Activated naive CD4-positive, alpha-beta T cell treated with anti-CD3 and anti-CD28 coated beads, Interleukin-2, amount 10 ng/mL, durations not matched to agents 7 days and 5 days (primary cell): ENCODE results near the gene STAG1.

ENCODE experiments used
- CTCF ChIA-PET: fragments of 350-600 bp; sonication (Branson Sonifier 250); formaldehyde crosslinking; loops from one replicate; lab custom pipeline; 2021; ENCODE audit warnings: antibody characterized with exemption; lab: Charles Lee
- DNase-seq: peaks from one replicate; pipeline ENCODE4 v3.0.0-alpha.2; 2020
- H3K27ac Mint-ChIP-seq: one replicate; pipeline ENCODE4 v1.8.0; 2021; ENCODE audit warnings: mild to moderate bottlenecking, moderate library complexity, mixed read lengths
- H3K27me3 Mint-ChIP-seq: one replicate; pipeline ENCODE4 v1.8.0; 2021; ENCODE audit warnings: mild to moderate bottlenecking, mixed read lengths
- H3K36me3 Mint-ChIP-seq: one replicate; pipeline ENCODE4 v1.8.0; 2021; ENCODE audit warnings: mixed read lengths
- H3K4me1 Mint-ChIP-seq: one replicate; pipeline ENCODE4 v1.8.0; 2021; ENCODE audit warnings: mixed read lengths
- H3K4me3 Mint-ChIP-seq: one replicate; pipeline ENCODE4 v1.8.0; 2021; ENCODE audit warnings: mild to moderate bottlenecking, moderate library complexity, mixed read lengths
- H3K9me3 Mint-ChIP-seq: one replicate; pipeline ENCODE4 v1.8.0; 2021; ENCODE audit warnings: mixed read lengths

Gene STAG1

GRCh38 chr3:136437043-136437442 lies 315.1 kb downstream of the STAG1 start:
- Mint-ChIP-seq H3K36me3 (peaks cover 17% of the 10 kb centered on the region), H3K9me3 (no peaks in the 10 kb centered on the region), H3K4me3 (no peak overlapping the region), H3K27me3 (no peaks in the 10 kb centered on the region), H3K4me1 (no peaks in the 10 kb centered on the region), H3K27ac (no peak overlapping the region)
- no peak for DNase-seq
- CTCF ChIA-PET: no interaction called here

DNA sequence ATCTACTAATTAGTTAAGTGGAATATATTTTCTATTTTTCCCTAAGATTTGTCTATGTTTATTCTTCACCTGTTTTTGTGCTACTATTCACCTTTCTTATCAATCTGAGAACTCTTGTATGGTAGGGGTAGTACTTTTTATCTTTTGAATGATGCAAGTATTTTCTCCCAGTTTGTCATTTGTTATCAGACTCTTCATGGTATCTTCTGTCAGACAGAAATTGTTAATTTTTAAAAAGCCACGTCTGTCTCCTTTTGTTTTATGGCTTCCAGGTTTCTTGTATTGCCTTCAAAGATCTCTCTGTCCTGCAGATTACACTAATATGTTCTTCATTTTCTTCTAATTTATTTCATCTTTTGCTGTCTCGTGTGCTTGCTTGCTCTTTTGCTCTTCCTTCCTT lies 317.7 kb downstream of the STAG1 start:
- no peak overlapping the region for H3K27ac Mint-ChIP-seq
- no peak for DNase-seq
- H3K4me3 Mint-ChIP-seq: no peak overlapping the region
- H3K36me3 Mint-ChIP-seq: peaks cover 12% of the 10 kb centered on the region
- no peaks in the 10 kb centered on the region for H3K9me3 Mint-ChIP-seq
- no peaks in the 10 kb centered on the region for H3K27me3 Mint-ChIP-seq
- H3K4me1 Mint-ChIP-seq: no peaks in the 10 kb centered on the region
- CTCF ChIA-PET: no interaction called here

- Mint-ChIP-seq H3K27ac (no peak overlapping the region), H3K4me3 (no peak overlapping the region), H3K9me3 (no peaks in the 10 kb centered on the region), H3K36me3 (peaks cover 16% of the 10 kb centered on the region), H3K4me1 (no peaks in the 10 kb centered on the region), H3K27me3 (no peaks in the 10 kb centered on the region)
- no peak for DNase-seq
- CTCF ChIA-PET: no interaction called here
These were observed 319.5 kb downstream of the STAG1 start for GRCh38 chr3:136432685-136433084.

- H3K27ac Mint-ChIP-seq: no peak overlapping the region
- no peak for DNase-seq
- peaks cover 21% of the 10 kb centered on the region for H3K36me3 Mint-ChIP-seq
- no peaks in the 10 kb centered on the region for H3K4me1 Mint-ChIP-seq
- no peak overlapping the region for H3K4me3 Mint-ChIP-seq
- CTCF ChIA-PET: no interaction called here
- no peaks in the 10 kb centered on the region for H3K27me3 Mint-ChIP-seq
- no peaks in the 10 kb centered on the region for H3K9me3 Mint-ChIP-seq
These were observed 324.0 kb downstream of the STAG1 start for GRCh38 chr3:136428167-136428566.

GRCh38 chr3:136427236-136427635 lies 324.9 kb downstream of the STAG1 start:
- Mint-ChIP-seq H3K4me1 (no peaks in the 10 kb centered on the region), H3K4me3 (no peak overlapping the region), H3K36me3 (peaks cover 20% of the 10 kb centered on the region), H3K27me3 (no peaks in the 10 kb centered on the region), H3K27ac (no peak overlapping the region), H3K9me3 (no peaks in the 10 kb centered on the region)
- DNase-seq: no peak
- CTCF ChIA-PET: no interaction called here

GRCh38 chr3:136414476-136414875 lies 337.7 kb downstream of the STAG1 start:
- Mint-ChIP-seq H3K27ac (no peak overlapping the region), H3K36me3 (peaks cover 38% of the 10 kb centered on the region)

DNA sequence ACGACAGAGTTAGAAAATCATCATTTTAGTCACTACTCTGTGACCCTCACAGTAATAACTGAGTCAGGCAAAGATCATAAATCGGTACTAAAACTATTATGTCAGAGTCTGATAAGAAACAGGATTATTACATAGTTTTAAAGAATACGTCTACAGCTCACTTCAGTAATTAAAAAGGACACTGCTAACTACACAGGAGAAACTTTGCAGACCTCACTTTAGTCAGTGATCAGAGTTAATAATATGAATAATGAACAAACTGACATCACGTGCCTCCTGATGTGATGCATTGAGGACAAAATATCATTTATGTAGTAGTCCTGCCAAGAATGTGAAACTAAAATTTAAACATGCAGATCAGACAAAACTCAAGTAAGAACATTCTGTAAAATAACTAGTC lies 339.9 kb downstream of the STAG1 start:
- H3K4me3 Mint-ChIP-seq: no peak overlapping the region
- CTCF ChIA-PET: no interaction called here
- no peaks in the 10 kb centered on the region for H3K4me1 Mint-ChIP-seq
- H3K27ac Mint-ChIP-seq: no peak overlapping the region
- H3K36me3 Mint-ChIP-seq: peaks cover 28% of the 10 kb centered on the region
- no peaks in the 10 kb centered on the region for H3K27me3 Mint-ChIP-seq
- no peak for DNase-seq
- H3K9me3 Mint-ChIP-seq: no peaks in the 10 kb centered on the region

More at GRCh38 chr3:136414476-136414875, 337.7 kb downstream of the STAG1 start:
- CTCF ChIA-PET: no interaction called here
- Mint-ChIP-seq H3K27me3 (no peaks in the 10 kb centered on the region), H3K4me3 (no peak overlapping the region), H3K4me1 (no peaks in the 10 kb centered on the region), H3K9me3 (no peaks in the 10 kb centered on the region)
- DNase-seq: no peak

GRCh38 chr3:136409549-136409948 lies 342.6 kb downstream of the STAG1 start:
- CTCF ChIA-PET: no interaction called here
- no peaks in the 10 kb centered on the region for H3K9me3 Mint-ChIP-seq

DNA sequence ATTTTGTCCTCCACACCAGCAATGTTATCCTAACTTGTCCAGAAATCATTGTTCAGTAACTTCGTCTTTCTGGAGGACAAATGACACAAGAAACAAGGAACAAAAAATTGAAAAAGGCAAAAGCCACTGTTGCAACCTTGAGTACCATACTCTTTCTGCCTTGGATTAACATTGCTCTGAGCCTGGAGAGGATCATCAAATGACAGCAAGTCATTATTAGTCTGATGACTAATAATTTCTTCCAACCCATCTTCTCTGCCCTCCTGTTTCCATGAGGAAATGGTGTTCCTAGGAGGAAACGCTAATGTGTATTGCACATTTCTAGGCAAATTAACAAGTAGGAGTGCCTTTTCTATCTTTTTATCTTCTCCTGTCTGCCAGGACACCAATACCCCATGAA lies 348.1 kb downstream of the STAG1 start:
- CTCF ChIA-PET: interaction anchor here (0.5 kb wide), 1 partner anchor 11 kb away, joined by 3 read pairs; no protein-coding TSS in a partner anchor
- no peaks in the 10 kb centered on the region for H3K9me3 Mint-ChIP-seq
- DNase-seq: no peak
- no peak overlapping the region for H3K27ac Mint-ChIP-seq
- peaks cover 11% of the 10 kb centered on the region for H3K36me3 Mint-ChIP-seq
- H3K4me3 Mint-ChIP-seq: no peak overlapping the region
- no peaks in the 10 kb centered on the region for H3K27me3 Mint-ChIP-seq
- no peaks in the 10 kb centered on the region for H3K4me1 Mint-ChIP-seq

More at GRCh38 chr3:136409549-136409948, 342.6 kb downstream of the STAG1 start:
- H3K4me1 Mint-ChIP-seq: no peaks in the 10 kb centered on the region
- DNase-seq: no peak
- H3K36me3 Mint-ChIP-seq: peaks cover 19% of the 10 kb centered on the region
- H3K4me3 Mint-ChIP-seq: no peak overlapping the region
- no peak overlapping the region for H3K27ac Mint-ChIP-seq
- no peaks in the 10 kb centered on the region for H3K27me3 Mint-ChIP-seq

- Mint-ChIP-seq H3K4me3 (no peak overlapping the region), H3K36me3 (peaks cover 11% of the 10 kb centered on the region), H3K4me1 (no peaks in the 10 kb centered on the region), H3K9me3 (no peaks in the 10 kb centered on the region), H3K27ac (no peak overlapping the region), H3K27me3 (no peaks in the 10 kb centered on the region)
- CTCF ChIA-PET: interaction anchor here (1.2 kb wide), 1 partner anchor 356 kb away, joined by 6 read pairs; no protein-coding TSS in a partner anchor
- DNase-seq: no peak
These were observed 355.3 kb downstream of the STAG1 start for GRCh38 chr3:136396916-136397315.

GRCh38 chr3:136390574-136390973 lies 361.6 kb downstream of the STAG1 start:
- DNase-seq: no peak

DNA sequence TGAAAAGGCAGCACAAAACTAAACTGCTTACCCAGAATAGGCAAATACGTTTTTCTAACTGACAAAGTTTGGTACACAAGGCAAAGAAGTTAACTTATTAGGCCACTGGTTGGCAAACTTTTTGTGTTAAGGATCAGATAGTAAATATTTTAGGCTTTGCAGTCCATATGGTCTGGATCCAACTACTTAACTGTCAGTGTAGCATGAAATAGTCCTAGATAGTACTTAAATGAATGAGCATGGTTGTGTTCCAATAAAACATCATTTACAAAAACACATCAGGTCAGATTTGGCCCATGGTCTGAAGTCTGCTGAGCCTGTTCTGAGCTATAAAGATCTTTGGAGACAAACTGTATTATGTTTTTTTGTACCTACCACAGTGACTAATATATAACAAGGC lies 365.1 kb downstream of the STAG1 start:
- CTCF ChIA-PET: interaction anchor here (3.7 kb wide), 1 partner anchor 366 kb away, joined by 11 read pairs; the partner anchor contains the start of gene STAG1
- Mint-ChIP-seq H3K36me3 (peaks cover 5% of the 10 kb centered on the region), H3K4me1 (peaks cover 14% of the 10 kb centered on the region), H3K9me3 (no peaks in the 10 kb centered on the region), H3K4me3 (no peak overlapping the region), H3K27ac (no peak overlapping the region), H3K27me3 (no peaks in the 10 kb centered on the region)
- no peak for DNase-seq

More at GRCh38 chr3:136390574-136390973, 361.6 kb downstream of the STAG1 start:
- H3K4me3 Mint-ChIP-seq: no peak overlapping the region
- H3K27ac Mint-ChIP-seq: no peak overlapping the region
- no peaks in the 10 kb centered on the region for H3K27me3 Mint-ChIP-seq
- H3K4me1 Mint-ChIP-seq: peaks cover 4% of the 10 kb centered on the region
- CTCF ChIA-PET: interaction anchor here (0.6 to 4.4 kb wide), 9 partner anchors 9 to 626 kb away, joined by 3 to 49 read pairs (median 4); partner anchors contain the start of gene STAG1
- no peaks in the 10 kb centered on the region for H3K9me3 Mint-ChIP-seq
- peaks cover 3% of the 10 kb centered on the region for H3K36me3 Mint-ChIP-seq

DNA sequence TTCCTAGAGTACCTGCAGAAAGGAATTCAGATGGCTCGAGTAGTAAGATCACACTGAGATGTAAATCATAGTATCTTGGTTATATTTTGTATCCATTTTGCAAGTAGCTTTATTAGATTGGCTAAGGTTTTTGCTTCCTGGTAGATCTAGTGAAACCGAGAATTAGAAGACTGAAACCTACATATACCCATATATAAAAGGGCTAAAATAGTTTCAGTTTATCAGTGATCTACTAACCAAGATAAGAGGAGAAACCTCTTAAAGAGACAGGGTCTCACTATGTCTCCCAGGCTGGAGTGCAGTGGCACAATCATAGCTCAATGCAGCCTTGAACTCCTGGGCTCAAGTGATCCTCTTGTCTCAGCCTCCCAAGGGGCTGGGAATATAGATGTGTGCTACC lies 366.7 kb downstream of the STAG1 start:
- Mint-ChIP-seq H3K36me3 (peaks cover 6% of the 10 kb centered on the region), H3K27me3 (no peaks in the 10 kb centered on the region), H3K4me3 (no peak overlapping the region), H3K9me3 (no peaks in the 10 kb centered on the region), H3K4me1 (peaks cover 11% of the 10 kb centered on the region), H3K27ac (peak overlapping the region; percentile 4)
- CTCF ChIA-PET: interaction anchor here (0.6 to 1.1 kb wide), 2 partner anchors 162 to 364 kb away, joined by 3 to 4 read pairs; no protein-coding TSS in a partner anchor
- no peak for DNase-seq

GRCh38 chr3:136381051-136381450 lies 371.1 kb downstream of the STAG1 start:
- Mint-ChIP-seq H3K9me3 (no peaks in the 10 kb centered on the region), H3K4me3 (no peak overlapping the region), H3K27ac (peak overlapping the region; percentile 1), H3K4me1 (peaks cover 11% of the 10 kb centered on the region), H3K36me3 (peaks cover 12% of the 10 kb centered on the region), H3K27me3 (no peaks in the 10 kb centered on the region)
- no peak for DNase-seq
- CTCF ChIA-PET: interaction anchor here (1.4 kb wide), 1 partner anchor 10 kb away, joined by 7 read pairs; no protein-coding TSS in a partner anchor

DNA sequence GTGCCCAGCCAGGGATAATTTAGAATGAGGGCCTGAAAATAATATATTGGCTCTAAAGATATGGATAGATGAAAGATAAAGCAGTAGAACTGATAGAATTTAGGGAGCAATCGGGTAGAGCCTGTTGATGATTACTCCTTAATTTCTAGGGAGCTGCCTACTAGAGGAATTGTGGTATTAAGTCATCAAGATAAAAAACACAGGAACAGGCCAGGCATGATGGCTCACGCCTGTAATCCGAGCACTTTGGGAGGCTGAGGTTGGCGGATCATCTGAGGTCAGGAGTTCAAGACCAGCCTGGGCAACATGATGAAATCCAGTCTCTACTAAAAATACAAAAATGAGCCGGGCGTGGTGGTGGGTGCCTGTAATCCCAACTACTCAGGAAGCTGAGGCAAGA lies 371.6 kb downstream of the STAG1 start:
- CTCF ChIA-PET: interaction anchor here (1.4 kb wide), 1 partner anchor 11 kb away, joined by 7 read pairs; no protein-coding TSS in a partner anchor
- no peak overlapping the region for H3K27ac Mint-ChIP-seq
- H3K4me3 Mint-ChIP-seq: no peak overlapping the region
- no peak for DNase-seq
- H3K27me3 Mint-ChIP-seq: no peaks in the 10 kb centered on the region
- peaks cover 9% of the 10 kb centered on the region for H3K4me1 Mint-ChIP-seq
- peaks cover 12% of the 10 kb centered on the region for H3K36me3 Mint-ChIP-seq
- H3K9me3 Mint-ChIP-seq: no peaks in the 10 kb centered on the region
